NCI-H1694 (cell line): ENCODE data around the gene MED13L.
"Not testable (repeated sequence)": the region's sequence is repeated elsewhere in the genome, so short reads cannot be mapped to it uniquely, and the experiment has no call there.

Experiments used
- DNase-seq: peaks from one replicate; lab custom pipeline; 2025; lab: John Stamatoyannopoulos, UW

The MED13L gene

DNA sequence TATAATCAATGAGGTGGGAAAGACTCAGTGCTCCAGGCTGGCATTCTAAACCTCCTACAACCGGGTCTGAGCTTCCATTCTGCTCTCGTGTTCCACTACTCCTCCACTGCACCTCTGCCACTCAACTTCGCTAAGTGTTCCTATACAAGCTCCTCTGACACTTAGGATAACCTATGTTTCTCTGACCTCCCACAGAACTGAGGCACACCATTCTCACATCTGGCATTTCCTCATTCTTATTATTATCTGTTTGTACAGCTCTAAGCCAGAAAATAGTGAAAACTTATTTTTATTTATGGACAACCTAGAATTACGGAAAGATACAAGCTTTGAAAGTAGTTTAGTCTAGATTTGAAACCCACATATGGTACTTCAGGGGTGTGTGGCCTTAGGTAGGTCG lies 127.0 kb downstream of the MED13L start:
- DNase-seq: no peak

DNA sequence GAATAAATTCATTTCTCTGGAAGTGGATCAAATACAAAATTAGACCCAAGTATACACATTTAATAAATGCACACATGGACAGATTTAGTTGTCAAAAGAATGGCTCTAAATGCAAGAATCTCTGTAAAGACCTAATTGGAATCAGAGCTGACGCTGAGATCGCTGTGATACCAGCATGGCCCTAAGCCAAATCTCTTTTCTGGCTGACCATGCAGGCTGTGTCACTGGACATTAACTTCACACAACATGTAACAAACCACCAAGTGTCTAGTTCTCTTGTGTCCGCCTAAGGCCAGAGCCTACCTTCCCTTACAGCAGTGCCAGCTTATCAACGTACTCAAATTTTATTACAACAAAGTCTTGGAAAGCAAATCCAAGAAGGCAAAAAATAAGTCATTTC lies 127.5 kb downstream of the MED13L start:
- no peak for DNase-seq

DNA sequence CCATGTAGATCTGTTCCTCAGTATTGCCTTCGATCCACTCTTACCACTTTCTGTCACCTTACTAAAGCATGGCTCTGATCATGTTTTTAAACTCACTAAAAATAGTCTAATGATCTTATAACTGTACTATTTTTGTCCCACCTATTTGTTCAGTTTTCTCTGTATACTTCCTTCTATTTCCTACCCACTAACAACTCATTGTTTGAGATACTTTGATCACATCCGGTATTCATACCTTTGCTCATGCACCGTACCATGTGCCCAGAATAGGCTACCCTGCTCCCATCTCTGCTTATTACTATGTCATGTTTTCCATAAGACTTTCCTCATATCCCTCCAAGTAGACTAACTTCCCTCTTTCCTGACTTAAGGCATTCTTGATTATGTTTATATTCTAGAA lies 128.6 kb downstream of the MED13L start:
- DNase-seq: no peak

DNA sequence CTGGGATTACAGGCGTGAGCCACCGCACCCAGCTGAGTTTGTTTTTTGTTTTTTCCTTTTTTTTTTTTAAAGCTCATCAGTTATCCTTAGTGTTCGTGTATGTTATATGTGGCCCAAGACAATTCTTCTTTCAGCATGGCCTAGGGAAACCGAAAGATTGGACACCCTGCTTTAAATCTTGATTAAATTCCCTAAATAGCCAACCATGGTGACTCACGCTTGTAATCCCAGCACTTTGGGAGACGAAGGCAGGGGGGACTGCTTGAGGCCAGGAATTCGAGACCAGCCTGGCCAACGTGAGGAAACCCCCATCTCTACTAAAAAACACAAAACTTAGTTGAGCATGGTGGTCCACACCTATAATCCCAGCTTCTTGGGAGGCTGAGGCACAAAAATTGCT lies 131.1 kb downstream of the MED13L start:
- no peak for DNase-seq

DNA sequence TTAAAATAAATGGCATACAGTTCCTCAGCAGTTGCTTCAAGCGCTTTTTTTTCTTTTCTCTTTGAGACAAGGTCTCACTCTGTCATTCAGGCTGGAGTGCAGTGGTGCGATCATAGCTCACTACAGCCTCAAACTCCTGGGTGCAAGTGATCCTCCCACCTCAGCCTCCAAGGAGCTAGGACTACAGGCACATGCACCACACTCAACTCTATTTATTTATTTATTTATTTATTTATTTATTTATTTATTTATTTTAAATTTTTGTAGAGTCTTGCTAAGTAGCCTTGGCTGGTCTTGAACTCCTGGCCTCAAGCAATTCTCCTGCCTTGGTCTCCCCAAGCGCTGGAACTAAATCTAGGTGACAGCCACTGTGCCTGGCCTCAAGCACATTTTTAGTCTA lies 132.0 kb downstream of the MED13L start:
- DNase-seq: no peak

DNA sequence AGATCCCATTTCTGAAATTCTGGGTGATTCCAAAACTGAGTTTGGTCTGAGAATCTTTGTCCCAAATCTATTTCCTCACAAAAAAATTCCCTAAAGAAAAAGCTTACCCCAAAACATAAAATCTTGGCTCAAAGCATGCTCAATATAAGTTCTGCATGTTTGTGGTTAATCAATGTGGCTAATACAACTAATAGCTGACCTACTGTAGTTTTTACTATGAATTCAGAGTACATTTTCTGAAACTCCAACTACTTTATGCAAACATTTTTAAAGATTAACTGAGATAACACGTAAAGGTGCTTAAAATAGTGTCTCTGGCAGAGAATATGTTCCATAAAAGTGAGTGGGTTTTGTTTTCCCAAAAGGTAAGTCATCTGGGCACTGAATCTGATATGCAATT lies 133.1 kb downstream of the MED13L start:
- DNase-seq: no peak

DNA sequence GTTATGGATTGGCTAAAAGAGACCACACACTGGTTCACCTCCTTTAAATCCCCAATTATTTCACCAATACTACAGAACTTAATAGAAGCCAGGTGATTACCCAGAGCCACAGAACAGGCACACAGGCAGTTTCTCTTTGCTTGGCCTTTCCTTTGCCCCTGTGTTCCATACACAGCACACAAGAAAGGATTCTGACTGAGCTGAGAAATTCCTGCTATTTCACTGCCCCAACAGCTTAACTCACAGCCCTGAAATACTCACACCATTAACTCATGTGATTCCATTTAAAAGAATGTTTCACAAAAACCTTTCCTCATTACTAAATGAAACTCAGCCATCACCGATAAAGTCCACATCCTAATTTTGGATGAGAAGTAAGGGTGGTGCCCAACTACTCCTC lies 133.6 kb downstream of the MED13L start:
- no peak for DNase-seq

DNA sequence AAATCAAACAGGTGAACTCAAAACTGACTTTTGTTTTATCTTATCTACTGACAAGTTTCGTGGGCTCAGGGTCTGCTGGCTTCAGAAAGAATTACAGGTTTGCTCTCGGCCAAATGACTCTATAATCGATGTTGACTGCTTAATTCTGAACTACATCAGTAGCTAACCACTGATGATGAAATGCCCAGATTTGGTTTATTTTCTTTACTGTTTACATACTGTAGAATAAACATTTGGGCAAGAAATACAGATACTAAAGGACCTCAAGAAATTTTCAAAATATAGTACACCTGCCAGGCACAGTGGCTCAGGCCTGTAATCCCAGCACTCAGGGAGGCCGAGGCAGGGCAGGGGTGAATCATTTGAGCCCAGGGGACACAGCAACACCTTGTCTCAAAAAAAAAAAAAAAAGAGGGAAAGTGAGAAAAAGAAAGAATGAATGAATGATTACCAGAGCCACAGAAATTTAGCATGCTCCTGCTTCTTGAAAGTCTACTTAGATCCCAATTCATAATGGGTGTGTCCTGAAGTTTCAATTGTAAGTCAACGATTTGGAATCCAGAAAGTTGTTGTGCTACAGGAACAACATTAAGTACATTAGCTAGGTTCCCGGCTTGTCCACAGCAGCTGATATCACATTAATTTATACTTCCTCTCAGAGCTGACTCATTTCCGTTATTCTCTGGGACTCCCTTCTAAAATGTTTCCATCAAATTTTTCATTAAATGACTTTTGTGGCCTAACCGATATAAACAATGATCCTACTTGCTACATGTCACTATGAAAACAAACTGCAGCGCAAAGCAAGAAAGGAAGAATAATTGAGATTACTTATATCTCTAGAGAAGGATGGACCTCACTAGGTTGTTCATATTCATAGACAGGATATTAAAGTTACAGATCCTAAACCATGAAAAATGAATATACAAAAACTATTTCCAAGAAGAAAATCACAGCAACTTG lies 134.3 kb downstream of the MED13L start:
- DNase-seq: no peak

DNA sequence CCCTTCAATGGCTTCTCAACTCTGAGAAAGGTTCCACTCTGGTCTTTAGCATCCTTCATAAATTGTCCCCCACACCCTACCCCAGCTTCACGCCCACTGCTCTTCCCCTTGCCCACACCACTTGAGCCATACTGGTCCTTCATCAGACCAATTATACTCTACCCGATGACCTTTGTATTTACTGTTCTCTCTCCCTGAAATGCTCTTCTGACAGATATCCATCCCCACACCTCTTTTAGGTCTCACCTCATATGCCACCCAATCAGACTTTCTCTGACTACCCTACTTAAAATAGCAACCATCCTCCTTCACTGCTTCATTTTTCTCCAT lies 135.7 kb downstream of the MED13L start:
- DNase-seq: no peak

DNA sequence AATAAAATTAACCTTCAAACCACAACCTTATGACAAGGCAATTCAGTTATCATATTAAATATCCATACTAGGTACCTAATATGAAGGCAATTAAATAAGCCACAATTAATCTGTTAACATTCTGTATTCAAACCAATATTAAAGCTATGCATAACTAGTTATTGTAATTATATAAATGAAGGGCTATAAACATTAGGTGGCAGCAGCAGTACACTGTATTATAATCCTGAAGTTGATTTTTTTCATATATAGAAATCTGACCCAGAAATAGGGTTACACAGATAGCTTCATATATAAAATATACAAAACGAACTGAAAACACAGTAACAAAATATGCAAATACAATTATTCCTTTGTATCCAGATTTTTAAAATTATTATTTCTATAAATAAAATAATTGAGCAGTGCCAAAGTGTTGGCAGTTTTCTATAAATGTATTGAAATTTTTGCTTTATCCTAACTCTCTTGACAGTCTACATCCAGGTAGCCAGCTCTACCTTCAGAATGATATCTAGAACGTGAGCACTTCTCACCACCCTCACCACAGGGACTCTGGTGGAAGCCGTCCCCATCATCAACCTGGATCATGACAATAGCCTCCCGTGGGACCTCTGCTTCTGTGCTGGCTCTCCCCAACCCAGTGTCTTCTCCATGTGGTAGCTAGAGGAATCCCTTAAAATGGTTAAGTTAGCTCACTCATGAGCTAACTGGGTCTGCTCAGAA lies 136.2 kb downstream of the MED13L start:
- DNase-seq: peak; percentile 23

DNA sequence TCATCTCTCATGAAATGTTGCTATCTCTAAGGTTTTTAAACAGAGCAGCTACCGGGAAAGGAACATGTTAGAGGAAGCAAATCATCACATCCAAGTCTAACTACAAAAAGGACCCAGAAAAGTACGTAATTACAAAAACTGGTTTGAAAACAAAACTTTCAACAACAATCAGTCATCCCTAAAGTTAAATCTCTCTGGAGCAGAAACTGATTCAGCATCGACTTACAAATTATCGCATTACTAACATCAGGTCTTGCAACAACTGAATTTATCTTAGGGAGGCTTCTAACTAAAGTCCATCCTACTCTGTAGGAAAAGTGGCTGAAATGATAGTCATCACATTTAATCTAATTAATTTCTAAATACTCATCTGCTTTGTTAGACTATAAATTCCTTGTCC lies 137.0 kb downstream of the MED13L start:
- DNase-seq: no peak

DNA sequence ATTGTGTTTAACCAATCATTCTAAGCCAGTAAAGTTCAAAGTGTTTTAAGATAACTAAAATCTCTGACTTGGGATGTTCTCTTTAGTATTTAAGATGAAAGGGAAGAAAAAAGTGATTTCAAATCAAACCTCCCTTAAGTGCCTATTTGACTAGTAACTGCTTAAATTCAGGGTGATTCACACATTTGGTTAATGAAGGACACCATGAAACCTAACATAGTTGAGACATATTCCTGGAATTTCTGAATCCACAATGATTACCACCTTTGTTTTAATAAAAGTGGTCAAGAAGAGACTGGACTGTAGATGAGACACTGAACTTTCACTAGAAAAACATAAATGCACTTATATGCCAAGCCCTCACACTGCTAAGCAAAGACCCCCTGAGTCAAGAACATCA lies 138.7 kb downstream of the MED13L start:
- no peak for DNase-seq

DNA sequence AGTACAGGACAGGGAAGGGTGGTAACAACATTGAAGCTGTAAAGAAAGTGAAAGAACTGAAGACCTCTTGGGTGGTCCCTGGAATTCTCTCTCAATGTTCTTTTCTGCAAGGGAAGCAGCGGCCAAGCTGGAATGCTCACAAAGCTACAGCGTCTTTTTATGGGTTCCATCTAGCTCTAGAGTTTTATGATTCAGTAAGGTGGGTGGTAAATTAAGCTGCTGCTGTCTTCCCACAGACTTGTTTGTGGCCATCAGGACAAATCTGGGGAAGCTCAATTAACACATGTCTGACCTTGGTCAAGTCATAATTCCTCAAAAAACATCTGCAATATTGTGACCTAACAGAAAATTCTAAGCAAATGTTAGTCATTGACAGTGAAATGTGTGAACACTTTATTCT lies 139.1 kb downstream of the MED13L start:
- DNase-seq: no peak

DNA sequence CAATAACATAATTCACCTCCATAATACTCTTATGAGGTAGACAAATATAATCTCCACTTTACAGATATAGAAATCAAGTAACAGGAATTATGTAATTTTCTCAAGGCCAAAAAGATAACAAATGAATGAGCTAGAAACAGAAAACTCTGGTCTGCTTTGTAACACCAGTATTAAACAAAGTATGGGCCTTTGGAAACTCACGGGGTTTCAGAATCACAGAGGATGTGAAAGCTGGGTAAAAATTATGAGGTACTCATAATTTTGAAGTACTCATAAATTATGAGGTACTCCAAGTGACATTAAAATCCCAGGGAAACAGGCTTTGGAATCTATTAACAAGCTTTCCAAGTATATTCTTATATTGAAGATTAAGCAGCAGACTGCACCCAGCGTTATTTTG lies 140.2 kb downstream of the MED13L start:
- DNase-seq: no peak

DNA sequence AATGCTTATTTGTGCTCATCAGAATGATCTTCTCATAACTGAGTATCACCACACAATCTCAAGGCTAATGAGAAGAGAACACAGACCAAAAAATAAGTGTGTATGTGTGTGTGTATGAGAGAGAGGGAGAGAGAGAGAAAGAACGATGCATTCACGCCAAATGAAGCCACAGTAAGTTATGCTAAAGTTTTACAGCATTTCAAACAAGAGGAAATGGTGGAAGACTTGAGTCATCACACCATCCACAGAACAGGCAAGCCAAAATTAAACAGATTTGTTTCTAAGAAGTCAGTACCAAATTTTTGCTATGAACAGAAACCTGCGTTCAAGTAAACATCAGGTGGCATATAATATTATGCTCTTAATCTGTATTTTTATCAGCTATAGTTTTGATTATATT lies 141.2 kb downstream of the MED13L start:
- DNase-seq: no peak

DNA sequence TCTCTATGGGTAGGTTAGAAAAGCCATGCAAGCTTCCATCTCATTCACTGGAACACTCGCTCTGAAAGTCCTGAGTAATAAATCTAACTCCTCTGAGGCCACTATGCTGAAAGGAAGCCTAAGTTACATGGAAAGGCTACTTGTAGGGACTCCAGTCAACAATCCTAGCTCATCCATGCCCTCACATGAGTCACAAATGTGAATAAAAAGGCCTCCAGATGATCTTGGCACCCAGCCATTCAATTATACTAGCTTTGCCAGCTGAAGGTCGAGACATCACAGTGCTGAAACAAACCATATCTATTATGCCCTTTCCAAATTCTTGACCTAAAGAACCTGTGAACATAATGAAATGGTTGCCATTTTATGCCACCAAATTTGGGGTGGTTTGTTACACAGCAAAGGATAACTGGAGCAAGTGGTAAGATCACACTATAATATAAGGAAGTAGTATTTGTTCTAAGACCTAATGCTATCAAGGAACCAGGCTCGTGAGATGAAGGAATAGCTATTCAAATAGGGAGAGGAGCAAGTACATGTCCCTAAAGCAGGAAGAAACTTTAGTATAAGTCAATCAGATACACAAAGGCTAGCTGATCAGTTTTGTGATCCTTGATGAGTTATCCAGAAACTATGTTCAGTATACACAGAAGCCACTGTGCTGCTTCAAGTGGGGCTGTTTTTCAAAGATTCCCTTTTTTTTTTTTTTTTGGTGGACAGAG lies 142.1 kb downstream of the MED13L start:
- DNase-seq: no peak

DNA sequence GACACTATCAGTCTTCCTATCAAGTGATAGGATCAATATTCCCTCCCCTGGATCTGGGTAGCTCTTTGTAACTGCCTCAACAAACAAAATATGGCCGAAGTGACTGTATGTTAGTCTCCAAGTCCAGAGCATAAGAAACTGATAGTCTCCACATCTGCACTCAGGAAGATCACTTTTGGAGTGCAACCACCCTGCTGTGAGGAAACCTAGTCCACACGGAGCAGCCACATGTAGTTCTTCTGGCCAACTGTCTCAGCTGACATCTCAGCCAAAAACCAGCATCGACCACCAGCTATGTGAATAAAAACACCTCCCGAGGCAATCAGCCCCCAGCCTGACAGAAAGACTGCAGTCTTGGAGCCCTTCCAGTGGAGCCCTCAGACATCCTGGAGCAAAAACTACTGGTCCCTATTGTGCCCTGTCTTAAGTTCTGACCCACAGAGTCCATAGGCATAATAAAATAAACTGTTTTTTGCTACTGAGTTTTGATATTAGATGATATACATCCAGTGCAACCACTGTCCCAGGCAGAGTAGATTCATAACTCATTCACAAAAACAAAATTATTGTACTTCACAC lies 143.8 kb downstream of the MED13L start:
- no peak for DNase-seq

DNA sequence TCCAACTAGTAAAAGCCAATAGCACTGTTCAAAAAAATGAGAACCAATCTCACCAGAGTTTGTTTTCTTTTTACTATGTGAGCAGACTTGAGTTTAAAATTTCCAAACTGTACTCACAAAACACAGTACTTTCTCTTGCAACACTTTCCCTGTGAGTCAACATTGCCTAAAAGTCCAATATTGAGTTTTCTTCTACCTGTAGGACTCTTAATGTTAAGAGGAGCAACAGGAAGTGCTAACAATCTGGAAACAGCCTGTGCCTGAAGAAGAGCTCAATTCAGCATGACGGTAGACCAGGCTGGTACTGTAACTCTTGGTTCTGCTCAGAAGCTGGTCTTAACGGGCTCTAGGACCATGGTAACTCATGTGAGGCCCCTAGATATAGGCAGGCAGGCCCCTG lies 144.3 kb downstream of the MED13L start:
- no peak for DNase-seq

DNA sequence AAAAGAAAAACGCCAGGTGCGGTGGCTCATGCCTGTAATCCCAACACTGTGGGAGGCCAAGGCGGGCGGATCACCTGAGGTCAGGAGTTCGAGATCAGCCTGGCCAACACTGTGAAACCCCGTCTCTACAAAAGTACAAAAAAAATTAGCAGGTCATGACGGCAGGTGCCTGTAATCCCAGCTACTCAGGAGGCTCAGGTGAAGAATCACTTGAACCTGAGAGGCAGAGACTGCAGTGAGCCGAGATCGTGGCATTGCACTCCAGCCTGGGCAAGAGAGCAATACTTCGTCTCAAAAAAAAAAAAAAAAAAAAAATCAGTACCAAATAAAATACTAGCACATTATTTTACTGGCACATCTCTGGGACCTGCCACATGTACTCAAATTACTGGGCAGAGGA lies 145.5 kb downstream of the MED13L start:
- not testable (repeated sequence) for DNase-seq

DNA sequence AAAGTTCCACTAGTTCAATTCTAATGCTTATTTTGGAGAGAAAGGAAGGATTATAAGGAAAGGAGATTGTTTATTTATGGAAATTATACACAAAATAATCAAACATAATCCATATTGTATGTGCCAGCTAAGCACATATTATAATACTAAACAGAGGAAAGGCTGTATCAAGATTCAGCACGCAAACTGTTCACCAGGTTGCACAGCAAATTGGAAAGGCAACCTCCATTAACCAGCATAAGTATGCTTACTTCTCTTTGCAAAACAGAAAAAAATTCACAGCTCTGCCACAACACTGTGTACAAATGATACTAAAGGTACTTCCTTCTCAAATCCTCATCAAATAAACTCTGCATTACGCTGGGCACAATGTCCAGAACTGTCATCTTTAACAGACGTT lies 146.3 kb downstream of the MED13L start:
- DNase-seq: no peak

DNA sequence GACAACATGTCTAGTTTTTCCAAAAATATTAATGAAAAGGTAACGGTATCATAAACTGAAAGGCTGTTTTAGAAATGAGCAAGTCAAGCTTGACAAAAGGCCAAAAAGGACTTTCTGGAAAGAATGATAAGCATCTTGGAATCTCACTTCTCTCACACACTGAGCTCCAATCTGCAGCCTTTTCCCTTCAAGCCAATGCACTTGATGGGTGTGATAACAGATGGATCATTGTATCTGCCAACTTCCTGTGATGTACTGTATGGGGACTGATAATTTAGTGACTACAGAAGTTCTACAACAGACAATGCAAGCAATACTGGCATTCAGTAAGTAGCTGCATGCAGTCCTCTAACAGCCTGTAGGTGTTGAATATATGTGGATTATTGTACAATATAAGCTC lies 147.1 kb downstream of the MED13L start:
- DNase-seq: peak; percentile 54

DNA sequence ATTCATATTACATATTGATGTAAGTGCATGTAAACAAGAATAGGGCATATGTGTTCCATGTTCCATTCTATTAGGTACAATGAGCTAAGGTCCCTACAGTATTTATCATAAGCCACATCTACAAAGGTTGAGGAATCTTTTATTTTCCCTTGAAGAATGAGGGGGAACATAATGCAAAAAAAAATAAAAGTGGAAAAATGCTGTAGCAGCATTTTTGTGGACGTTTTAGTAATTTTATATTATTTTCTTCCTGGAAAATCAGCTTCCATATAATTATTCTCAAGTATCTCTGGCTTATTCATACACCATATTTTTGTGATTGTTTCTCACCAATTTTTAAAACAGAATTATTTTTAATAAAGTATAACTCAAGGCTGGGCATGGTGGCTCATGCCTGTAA lies 148.7 kb downstream of the MED13L start:
- no peak for DNase-seq

DNA sequence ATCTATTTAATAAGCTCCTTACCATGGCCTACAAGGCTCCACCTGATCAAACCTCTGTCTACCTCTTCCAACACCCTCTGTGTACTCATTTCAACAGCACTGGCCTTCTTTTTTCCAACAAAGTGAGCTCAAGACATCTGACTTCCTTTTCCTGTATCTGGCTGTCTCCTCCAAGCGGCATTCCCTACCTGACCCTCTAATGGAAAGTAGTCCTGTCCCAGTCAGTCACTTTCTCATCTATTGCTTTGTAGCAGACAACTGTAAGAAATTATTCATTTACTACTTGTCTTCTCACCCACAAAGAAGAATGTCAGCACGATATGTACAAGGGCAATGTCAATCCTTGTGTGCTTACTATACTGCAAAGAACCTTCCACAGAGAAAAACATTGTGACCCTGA lies 149.6 kb downstream of the MED13L start:
- no peak for DNase-seq
